Type B pancreatic cell (in vitro differentiated cells): ENCODE results near the gene DRAXIN. TPM values are rescaled to one million over a fixed set of nuclear protein-coding genes. Genes with fewer than 3 reads are reported as not detected.

ENCODE experiments used
- DNase-seq: peaks from one replicate; pipeline ENCODE4 v3.0.0; 2021; ENCODE audit warnings: mixed read lengths; ENCODE audit not compliant: unreplicated experiment; ENCODE audit errors: extremely low spot score
- H3K27ac Mint-ChIP-seq: 2 replicates; pipeline ENCODE4 v1.8.0; 2021; ENCODE audit warnings: mild to moderate bottlenecking, mixed read lengths
- H3K27me3 Mint-ChIP-seq: 2 replicates; pipeline ENCODE4 v1.8.0; 2021; ENCODE audit warnings: mixed read lengths
- H3K36me3 Mint-ChIP-seq: 2 replicates; pipeline ENCODE4 v1.8.0; 2021; ENCODE audit warnings: mixed read lengths
- H3K4me1 Mint-ChIP-seq: one replicate; pipeline ENCODE4 v1.8.0; 2021; ENCODE audit warnings: mixed read lengths; ENCODE audit not compliant: unreplicated experiment
- H3K4me3 Mint-ChIP-seq: 2 replicates; pipeline ENCODE4 v1.8.0; 2021; ENCODE audit warnings: mild to moderate bottlenecking, mixed read lengths
- H3K9me3 Mint-ChIP-seq: 2 replicates; pipeline ENCODE4 v1.8.0; 2021; ENCODE audit warnings: mixed read lengths
- total RNA-seq: library from RNA; stranded (reverse); gene quantifications from 2 replicates; pipeline ENCODE4 v1.2.1, GENCODE V29; 2021; ENCODE audit warnings: low replicate concordance
- TF ChIP-seq, protein P1 (sequence below): fragments of 200-600 bp; sonication (generic); conservative IDR thresholded peaks from 2 replicates; pipeline ENCODE4 v1.5.0; 2021; ENCODE audit warnings: antibody characterized with exemption, mild to moderate bottlenecking

Gene DRAXIN
- total RNA-seq, 1 donor from 2014 or later = 13.5 TPM

- H3K4me1 Mint-ChIP-seq = peaks cover 19% of the 10 kb centered on the region
Measured at GRCh38 chr1:11684070-11684469, 7.4 kb upstream of the DRAXIN start.

GRCh38 chr1:11685210-11685752, 6.2 kb upstream of the DRAXIN start:
- no peaks in the 10 kb centered on the region for H3K36me3 Mint-ChIP-seq
- no peak overlapping the region for H3K27ac Mint-ChIP-seq
- H3K4me1 Mint-ChIP-seq = peaks cover 26% of the 10 kb centered on the region
- DNase-seq = no peak
- no peak overlapping the region for H3K4me3 Mint-ChIP-seq
- TF ChIP-seq, protein P1, sequence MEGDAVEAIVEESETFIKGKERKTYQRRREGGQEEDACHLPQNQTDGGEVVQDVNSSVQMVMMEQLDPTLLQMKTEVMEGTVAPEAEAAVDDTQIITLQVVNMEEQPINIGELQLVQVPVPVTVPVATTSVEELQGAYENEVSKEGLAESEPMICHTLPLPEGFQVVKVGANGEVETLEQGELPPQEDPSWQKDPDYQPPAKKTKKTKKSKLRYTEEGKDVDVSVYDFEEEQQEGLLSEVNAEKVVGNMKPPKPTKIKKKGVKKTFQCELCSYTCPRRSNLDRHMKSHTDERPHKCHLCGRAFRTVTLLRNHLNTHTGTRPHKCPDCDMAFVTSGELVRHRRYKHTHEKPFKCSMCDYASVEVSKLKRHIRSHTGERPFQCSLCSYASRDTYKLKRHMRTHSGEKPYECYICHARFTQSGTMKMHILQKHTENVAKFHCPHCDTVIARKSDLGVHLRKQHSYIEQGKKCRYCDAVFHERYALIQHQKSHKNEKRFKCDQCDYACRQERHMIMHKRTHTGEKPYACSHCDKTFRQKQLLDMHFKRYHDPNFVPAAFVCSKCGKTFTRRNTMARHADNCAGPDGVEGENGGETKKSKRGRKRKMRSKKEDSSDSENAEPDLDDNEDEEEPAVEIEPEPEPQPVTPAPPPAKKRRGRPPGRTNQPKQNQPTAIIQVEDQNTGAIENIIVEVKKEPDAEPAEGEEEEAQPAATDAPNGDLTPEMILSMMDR = no peak
- H3K27me3 Mint-ChIP-seq = peaks cover 4% of the 10 kb centered on the region
- H3K9me3 Mint-ChIP-seq = no peaks in the 10 kb centered on the region

More at GRCh38 chr1:11684070-11684469, 7.4 kb upstream of the DRAXIN start:
- no peak for DNase-seq
- TF ChIP-seq, protein P1 = no peak
- Mint-ChIP-seq H3K27me3 (no peaks in the 10 kb centered on the region), H3K9me3 (no peaks in the 10 kb centered on the region), H3K36me3 (no peaks in the 10 kb centered on the region), H3K27ac (no peak overlapping the region), H3K4me3 (no peak overlapping the region)

- no peaks in the 10 kb centered on the region for H3K9me3 Mint-ChIP-seq
- H3K27me3 Mint-ChIP-seq = peaks cover 25% of the 10 kb centered on the region
- H3K4me3 Mint-ChIP-seq = no peak overlapping the region
- DNase-seq = no peak
- H3K4me1 Mint-ChIP-seq = peaks cover 25% of the 10 kb centered on the region
- TF ChIP-seq, protein P1 = no peak
- no peaks in the 10 kb centered on the region for H3K36me3 Mint-ChIP-seq
- H3K27ac Mint-ChIP-seq = no peak overlapping the region
Measured at GRCh38 chr1:11688506-11688905, 3.0 kb upstream of the DRAXIN start.

DNA sequence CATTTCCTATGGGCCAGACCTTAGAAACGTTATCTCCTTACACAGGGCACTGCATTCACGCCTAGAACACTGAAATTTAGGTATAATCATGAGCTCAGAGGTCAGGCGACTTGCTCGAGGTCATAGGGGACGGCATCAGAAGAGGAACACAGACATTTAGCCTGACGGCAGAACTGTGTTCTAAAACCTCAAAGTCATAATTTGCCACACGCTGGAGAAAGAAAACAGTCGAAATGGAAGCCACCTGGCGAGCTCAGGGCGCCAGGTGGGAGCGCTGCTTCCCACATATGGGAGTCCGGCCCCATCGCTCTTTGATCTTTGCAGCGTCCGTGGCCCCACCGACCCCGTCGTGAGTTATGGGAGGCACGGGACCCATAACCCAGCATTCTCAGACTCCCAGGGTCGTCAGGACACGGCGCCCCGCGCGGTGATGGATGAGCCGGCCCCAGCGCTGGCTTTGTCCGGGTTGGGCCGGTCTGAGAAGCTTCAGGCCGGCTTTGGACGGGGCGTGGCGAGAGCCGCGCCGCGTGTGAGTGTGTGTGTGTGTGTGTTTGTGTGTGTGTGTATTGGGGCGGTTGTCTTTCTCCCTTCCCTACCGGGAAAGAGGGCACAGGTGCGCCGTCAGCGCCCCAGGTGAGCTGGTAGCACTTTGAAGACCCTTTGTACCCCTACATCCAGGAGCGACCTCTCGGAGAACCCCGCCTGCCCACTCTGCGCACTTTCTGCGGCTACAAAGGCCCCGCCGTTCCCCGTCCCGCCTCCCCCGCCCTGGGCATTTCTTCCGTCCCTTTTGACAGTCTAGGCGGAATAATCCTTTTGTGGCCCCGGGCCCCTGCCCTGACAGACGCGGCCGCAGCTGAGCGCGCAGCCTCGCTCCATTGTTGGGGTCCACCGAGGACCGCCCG, 861 bp upstream of the DRAXIN start:
- peaks cover 21% of the 10 kb centered on the region for H3K4me1 Mint-ChIP-seq
- DNase-seq = peak; percentile 82
- no peaks in the 10 kb centered on the region for H3K9me3 Mint-ChIP-seq
- H3K36me3 Mint-ChIP-seq = no peaks in the 10 kb centered on the region
- H3K27me3 Mint-ChIP-seq = peaks cover 33% of the 10 kb centered on the region
- peak overlapping the region; percentile 71 for H3K27ac Mint-ChIP-seq
- H3K4me3 Mint-ChIP-seq = peak overlapping the region; percentile 87
- TF ChIP-seq, protein P1 = no peak

- Mint-ChIP-seq H3K36me3 (no peaks in the 10 kb centered on the region), H3K4me3 (peak overlapping the region; percentile 87), H3K4me1 (peaks cover 21% of the 10 kb centered on the region), H3K27ac (peak overlapping the region; percentile 70), H3K27me3 (peaks cover 33% of the 10 kb centered on the region), H3K9me3 (no peaks in the 10 kb centered on the region)
- DNase-seq = peak; percentile 65
- TF ChIP-seq, protein P1 = no peak
Measured at GRCh38 chr1:11691928-11692711, 610 bp downstream of the DRAXIN start.
